H9 (cell line): ENCODE measurements around the gene CKS1B. TPM values are rescaled to one million over a fixed set of nuclear protein-coding genes. Genes with fewer than 3 reads are reported as not detected.
A peak's percentile ranks its signal among the peaks of the same experiment; 100 is the strongest.

ENCODE experiments used
- DNase-seq: peaks from one replicate; pipeline ENCODE4 v3.0.0-alpha.2; 2017
- H2AFZ ChIP-seq: one replicate; pipeline ENCODE4 v1.6.1; 2013; ENCODE audit warnings: mild to moderate bottlenecking, low read length, control low read depth, moderate library complexity
- H2AK5ac ChIP-seq: 2 replicates; pipeline ENCODE4 v1.6.1; 2013; ENCODE audit warnings: low read length, control low read depth, mixed read lengths; ENCODE audit not compliant: insufficient read length
- H2BK120ac ChIP-seq: one replicate; pipeline ENCODE4 v1.6.1; 2013; ENCODE audit warnings: low read depth, mild to moderate bottlenecking, low read length, control low read depth, inconsistent platforms; ENCODE audit not compliant: poor library complexity, severe bottlenecking
- H2BK12ac ChIP-seq: 2 replicates; pipeline ENCODE4 v1.6.1; 2013; ENCODE audit warnings: low read length, control low read depth, mixed read lengths, low read depth; ENCODE audit not compliant: insufficient read length
- H2BK15ac ChIP-seq: 2 replicates; pipeline ENCODE4 v1.6.1; 2013; ENCODE audit warnings: low read depth, low read length, control low read depth
- H2BK20ac ChIP-seq: one replicate; pipeline ENCODE4 v1.6.1; 2013; ENCODE audit warnings: low read depth, mild to moderate bottlenecking, low read length, control low read depth, inconsistent platforms; ENCODE audit not compliant: poor library complexity, severe bottlenecking
- H2BK5ac ChIP-seq: 2 replicates; pipeline ENCODE4 v1.6.1; 2013; ENCODE audit warnings: low read length, control low read depth, mixed read lengths; ENCODE audit not compliant: insufficient read length
- H3K14ac ChIP-seq: 2 replicates; pipeline ENCODE4 v1.6.1; 2013; ENCODE audit warnings: low read length, control low read depth; ENCODE audit not compliant: insufficient read depth
- H3K18ac ChIP-seq: 2 replicates; pipeline ENCODE4 v1.6.1; 2013; ENCODE audit warnings: low read depth, mild to moderate bottlenecking, mixed read lengths, low read length, control low read depth; ENCODE audit not compliant: insufficient read length
- H3K23ac ChIP-seq: 2 replicates; pipeline ENCODE4 v1.6.1; 2013; ENCODE audit warnings: low read length, control low read depth, mixed read lengths, low read depth; ENCODE audit not compliant: insufficient read length
- H3K23me2 ChIP-seq: 2 replicates; pipeline ENCODE4 v1.6.1; 2013; ENCODE audit warnings: low read depth, mild to moderate bottlenecking, mixed read lengths, low read length, control low read depth; ENCODE audit not compliant: insufficient read length, poor library complexity, severe bottlenecking
- H3K27ac ChIP-seq: 2 replicates; pipeline ENCODE4 v1.5.1; 2013; ENCODE audit warnings: low read length, control low read depth, mixed read lengths, low read depth; ENCODE audit not compliant: insufficient read length
- H3K27me3 ChIP-seq: 2 replicates; pipeline ENCODE4 v1.6.1; 2013; ENCODE audit warnings: low read length, control low read depth, inconsistent platforms; ENCODE audit not compliant: insufficient read depth
- H3K4ac ChIP-seq: 2 replicates; pipeline ENCODE4 v1.6.1; 2013; ENCODE audit warnings: low read depth, mild to moderate bottlenecking, control low read depth, inconsistent platforms, low read length, moderate library complexity
- H3K4me1 ChIP-seq: 2 replicates; pipeline ENCODE4 v1.6.1; 2013; ENCODE audit warnings: low read length, control low read depth, inconsistent platforms; ENCODE audit not compliant: insufficient read depth
- H3K4me2 ChIP-seq: 2 replicates; pipeline ENCODE4 v1.6.1; 2013; ENCODE audit warnings: low read length, control low read depth, mixed read lengths; ENCODE audit not compliant: insufficient read length, insufficient read depth
- H3K56ac ChIP-seq: 2 replicates; pipeline ENCODE4 v1.6.1; 2013; ENCODE audit warnings: low read depth, mild to moderate bottlenecking, mixed read lengths, low read length, control low read depth; ENCODE audit not compliant: insufficient read length
- H3K79me1 ChIP-seq: 2 replicates; pipeline ENCODE4 v1.6.1; 2013; ENCODE audit warnings: low read depth, mild to moderate bottlenecking, moderate library complexity, low read length, control low read depth, inconsistent platforms; ENCODE audit not compliant: insufficient read depth, poor library complexity, severe bottlenecking
- H3K79me2 ChIP-seq: 2 replicates; pipeline ENCODE4 v1.6.1; 2013; ENCODE audit warnings: low read length, control low read depth, inconsistent platforms; ENCODE audit not compliant: insufficient read depth
- H3K9ac ChIP-seq: 2 replicates; pipeline ENCODE4 v1.6.1; 2013; ENCODE audit warnings: low read length, control low read depth, mixed read lengths; ENCODE audit not compliant: insufficient read length; ENCODE audit errors: extremely low read depth
- H3K9me3 ChIP-seq: one replicate; pipeline ENCODE4 v1.6.1; 2013; ENCODE audit warnings: low read depth, low read length, inconsistent platforms; ENCODE audit not compliant: control insufficient read depth
- H3T11ph ChIP-seq: one replicate; pipeline ENCODE4 v1.6.1; 2013; ENCODE audit warnings: mild to moderate bottlenecking, low read length, control low read depth, inconsistent platforms
- H4K20me1 ChIP-seq: one replicate; pipeline ENCODE4 v1.6.1; 2013; ENCODE audit not compliant: control insufficient read depth, insufficient read length, insufficient read depth
- H4K5ac ChIP-seq: 2 replicates; pipeline ENCODE4 v1.6.1; 2013; ENCODE audit warnings: low read depth, mild to moderate bottlenecking, mixed read lengths, low read length, control low read depth; ENCODE audit not compliant: insufficient read length
- H4K8ac ChIP-seq: replicated peaks from 2 replicates; pipeline ENCODE4 v1.6.1; 2013; ENCODE audit warnings: low read length, control low read depth, mixed read lengths, low read depth; ENCODE audit not compliant: insufficient read length
- H4K91ac ChIP-seq: 2 replicates; pipeline ENCODE4 v1.6.1; 2013; ENCODE audit warnings: low read depth, mild to moderate bottlenecking, moderate library complexity, mixed read lengths, low read length, control low read depth; ENCODE audit not compliant: insufficient read length
- H3K27ac Mint-ChIP-seq, 3 experiments: 2 replicates in 2 of 3; 3 replicates in 1 of 3; pipeline ENCODE4 v1.8.0; 2020 to 2021; ENCODE audit warnings: mixed read lengths in 3 of 3, mild to moderate bottlenecking in 1 of 3, moderate library complexity in 1 of 3
- H3K27me3 Mint-ChIP-seq: 2 replicates; pipeline ENCODE4 v1.8.0; 2021; ENCODE audit warnings: low read depth, mild to moderate bottlenecking, moderate library complexity, mixed read lengths
- H3K36me3 Mint-ChIP-seq, 3 experiments: 2 replicates in 2 of 3; 3 replicates in 1 of 3; pipeline ENCODE4 v1.8.0; 2020 to 2021; ENCODE audit warnings: low read depth in 3 of 3, mixed read lengths in 3 of 3; ENCODE audit not compliant: insufficient read depth in 1 of 3
- H3K4me1 Mint-ChIP-seq, 2 experiments: 2 replicates each; pipeline ENCODE4 v1.8.0; 2020; ENCODE audit warnings: mixed read lengths in 2 of 2
- H3K4me3 Mint-ChIP-seq, 2 experiments: 2 replicates in 1 of 2; 3 replicates in 1 of 2; pipeline ENCODE4 v1.8.0; 2020 to 2021; ENCODE audit warnings: mild to moderate bottlenecking in 2 of 2, mixed read lengths in 2 of 2, moderate library complexity in 1 of 2
- H3K9me3 Mint-ChIP-seq, 2 experiments: 2 replicates in 1 of 2; 3 replicates in 1 of 2; pipeline ENCODE4 v1.8.0; 2020; ENCODE audit warnings: mild to moderate bottlenecking in 2 of 2, mixed read lengths in 2 of 2, moderate library complexity in 1 of 2
- CTCF ChIP-seq: fragments of 200-600 bp; sonication (generic); conservative IDR thresholded peaks from 3 replicates; pipeline ENCODE4 v1.8.0; 2021; ENCODE audit warnings: antibody characterized with exemption, mild to moderate bottlenecking
- WGBS: extraction: QIAGEN DNeasy Blood & Tissue Kit; methylation state at CpG from one replicate; pipeline ENCODE4 v1.1.7; 2013; ENCODE audit warnings: missing lambda C conversion rate, low lambda C conversion rate, mixed read lengths; ENCODE audit not compliant: insufficient read length; ENCODE audit errors: extremely low coverage; 5-methylcytosine and 5-hydroxymethylcytosine counted together
- total RNA-seq: library from RNA; stranded (reverse); gene quantifications from 2 replicates; pipeline ENCODE4 v1.2.1, GENCODE V29; 2021

The CKS1B gene
- total RNA-seq, 1 experiment from 2014 or later: 279 TPM

DNA sequence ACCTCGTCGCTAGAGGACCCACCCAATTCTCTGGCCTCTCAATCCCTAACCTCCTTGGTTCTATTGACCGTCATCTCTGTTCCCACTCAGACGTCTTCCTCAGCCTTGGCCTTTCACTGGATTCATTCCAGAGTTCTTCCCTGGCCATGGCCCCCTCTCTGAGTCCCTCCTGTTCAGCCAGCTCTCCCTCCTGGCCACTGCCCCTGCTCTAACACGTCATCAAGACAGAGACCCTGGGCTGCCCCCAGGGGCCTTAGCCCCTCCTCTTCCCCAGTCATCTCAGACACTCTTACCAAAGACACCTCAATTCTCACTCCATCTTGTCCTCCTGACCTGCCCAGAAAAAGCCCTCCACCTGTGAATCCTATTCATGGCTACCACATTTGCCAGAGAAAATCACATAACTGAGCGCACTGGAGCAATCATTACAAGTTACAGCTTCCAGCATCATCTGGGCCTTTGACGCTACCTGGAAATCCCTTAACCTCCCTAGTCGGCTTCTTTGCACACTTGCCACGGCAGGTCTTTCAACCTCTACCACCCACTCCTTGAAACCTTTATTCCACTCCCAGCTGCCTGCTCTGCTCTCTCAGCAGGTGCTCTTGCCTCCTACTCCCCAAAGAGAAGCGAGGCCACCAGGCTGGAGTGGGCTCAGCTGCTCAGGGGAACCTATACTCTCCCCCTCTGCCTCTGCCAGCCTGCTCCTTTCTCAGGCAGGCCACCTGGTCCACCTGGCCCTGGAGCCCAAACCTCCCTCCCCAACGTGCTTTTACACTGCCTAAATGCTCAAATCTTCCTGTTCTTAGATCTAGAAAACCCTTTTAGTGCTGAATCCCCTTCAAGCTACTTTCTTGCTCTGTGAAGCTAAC, 45.1 kb downstream of the CKS1B start:
- no peak for DNase-seq
- H3K27me3 ChIP-seq: no peaks in the 10 kb centered on the region
- Mint-ChIP-seq H3K27ac (peak overlapping the region in 2 of 3 experiments; percentile 5 to 44; a peak in 3 of 7 replicates), H3K4me3 (no peak overlapping the region; a peak in 1 of 5 replicates), H3K4me1 (peaks cover 27 to 48% of the 10 kb centered on the region in 2 experiments), H3K27me3 (peaks cover 9% of the 10 kb centered on the region), H3K36me3 (peaks cover 4 to 24% (median 18%) of the 10 kb centered on the region in 3 experiments; a peak in 6 of 7 replicates), H3K9me3 (no peaks in the 10 kb centered on the region)
- H4K8ac ChIP-seq: no peak overlapping the region
- no peak overlapping the region for H3K4me2 ChIP-seq
- no peaks in the 10 kb centered on the region; the same call in 1 of the 2 replicates for H3K4me1 ChIP-seq
- no peak overlapping the region for H3K27ac ChIP-seq
- H2BK120ac ChIP-seq: no peak overlapping the region
- no peak overlapping the region for H3K56ac ChIP-seq
- no peak overlapping the region for H3K4ac ChIP-seq
- H2BK12ac ChIP-seq: no peak overlapping the region
- no peak overlapping the region for H3K23ac ChIP-seq
- H3K9ac ChIP-seq: no peak overlapping the region
- H2AFZ ChIP-seq: no peak overlapping the region
- no peak overlapping the region; the same call in 1 of the 2 replicates for H3K14ac ChIP-seq
- H3K79me2 ChIP-seq: no peaks in the 10 kb centered on the region
- no peak overlapping the region for H2BK20ac ChIP-seq
- no peak overlapping the region for H4K5ac ChIP-seq
- no peak overlapping the region for H2BK15ac ChIP-seq
- no peak overlapping the region for H2AK5ac ChIP-seq
- no peaks in the 10 kb centered on the region for H4K20me1 ChIP-seq
- H2BK5ac ChIP-seq: no peak overlapping the region
- H3K18ac ChIP-seq: no peak overlapping the region
- H3K9me3 ChIP-seq: no peaks in the 10 kb centered on the region
- H4K91ac ChIP-seq: no peak overlapping the region
- no peak overlapping the region for H3T11ph ChIP-seq
- no peaks in the 10 kb centered on the region for H3K23me2 ChIP-seq
- no peaks in the 10 kb centered on the region for H3K79me1 ChIP-seq
- no CpG with 5 or more reads among the region's 11 CpGs for WGBS
- no peak for TF ChIP-seq CTCF
